ENCODE results near the gene LIMCH1.

- no peak for TF ChIP-seq CTCF (IDR thresholded peaks at IDR 0.05 in 8 of 11, conservative IDR thresholded peaks at IDR 0.05 in 3 of 11)
- TF ChIP-seq POLR2AphosphoS5 (IDR thresholded peaks at IDR 0.05) = no peak
Measured at GRCh38 chr4:41549478-41549877, 11.5 kb downstream of the LIMCH1 start.
